ENCODE data around the gene FARP1.

FARP1 gene

GRCh38 chr13:98480915-98481877 lies 338.3 kb downstream of the FARP1 start:
- CTCF ChIA-PET, result interaction anchor here (0.8 to 1.1 kb wide), 2 partner anchors 23 to 68 kb away, joined by 3 read pairs; no protein-coding TSS in a partner anchor

GRCh38 chr13:98482476-98483444 lies 339.9 kb downstream of the FARP1 start:
- CTCF ChIA-PET, result interaction anchor here (0.7 to 1.6 kb wide), 7 partner anchors 22 to 373 kb away, joined by 3 to 6 read pairs (median 3); no protein-coding TSS in a partner anchor
- peak; percentile 33 for DNase-seq (ENCODE audit: low spot score)
- no peak for TF ChIP-seq CTCF (conservative IDR thresholded peaks at IDR 0.05; ENCODE audit: low read depth)
- H3K27ac ChIP-seq, result peak overlapping the region; percentile 96
- POLR2A ChIA-PET (ENCODE audit: low non-redundant PET), result interaction anchor here (2.0 kb wide), 1 partner anchor 95 kb away, joined by 6 read pairs; the partner anchor contains the start of gene STK24

More at GRCh38 chr13:98480915-98481877, 338.3 kb downstream of the FARP1 start:
- DNase-seq (ENCODE audit: low spot score), result no peak
- POLR2A ChIA-PET (ENCODE audit: low non-redundant PET), result no interaction called here
- TF ChIP-seq CTCF (conservative IDR thresholded peaks at IDR 0.05; ENCODE audit: low read depth), result no peak
- H3K27ac ChIP-seq, result peak overlapping the region; percentile 32

GRCh38 chr13:98483601-98484288 lies 340.9 kb downstream of the FARP1 start:
- POLR2A ChIA-PET (ENCODE audit: low non-redundant PET), result interaction anchor here (2.0 kb wide), 1 partner anchor 94 kb away, joined by 6 read pairs; the partner anchor contains the start of gene STK24
- peak overlapping the region; percentile 96 for H3K27ac ChIP-seq
- TF ChIP-seq CTCF (conservative IDR thresholded peaks at IDR 0.05; ENCODE audit: low read depth), result no peak
- CTCF ChIA-PET, result interaction anchor here (0.9 to 1.9 kb wide), 5 partner anchors 38 to 170 kb away, joined by 3 to 10 read pairs (median 5); no protein-coding TSS in a partner anchor
- no peak for DNase-seq (ENCODE audit: low spot score)

- H3K27ac ChIP-seq, result peak overlapping the region; percentile 96
- DNase-seq (ENCODE audit: low spot score), result peak; percentile 98
Observed at GRCh38 chr13:98484289-98485219, 341.7 kb downstream of the FARP1 start.

More at GRCh38 chr13:98484289-98485219, 341.7 kb downstream of the FARP1 start:
- TF ChIP-seq CTCF (conservative IDR thresholded peaks at IDR 0.05; ENCODE audit: low read depth), result no peak
- ChIA-PET CTCF (interaction anchor here (0.6 to 1.9 kb wide), 4 partner anchors 39 to 169 kb away, joined by 3 to 10 read pairs (median 4); no protein-coding TSS in a partner anchor), POLR2A (ENCODE audit: low non-redundant PET) (interaction anchor here (0.6 to 2.0 kb wide), 2 partner anchors 14 to 93 kb away, joined by 3 to 6 read pairs; partner anchors contain the start of gene STK24)
